HepG2 (cell line): ENCODE measurements around the gene BMP2K.

Experiments used
- CHD4 ChIP-seq: fragments of 200-600 bp; sonication (generic); IDR thresholded peaks from 2 replicates; pipeline ENCODE4 v1.7.0; 2017; ENCODE audit warnings: mild to moderate bottlenecking, low read length, borderline replicate concordance
- FOSL1 ChIP-seq: sonication (generic); formaldehyde crosslinking; IDR thresholded peaks from 2 replicates; pipeline ENCODE4 v1.9.0; 2021; ENCODE audit warnings: missing genetic modification reagents, borderline replicate concordance
- HOXA7 ChIP-seq: sonication (generic); formaldehyde crosslinking; IDR thresholded peaks from 2 replicates; pipeline ENCODE4 v1.8.1; 2022; ENCODE audit warnings: mild to moderate bottlenecking, missing genetic modification reagents, moderate library complexity
- PCBP1 ChIP-seq: fragments of 200-400 bp; formaldehyde crosslinking; IDR thresholded peaks from 2 replicates; pipeline ENCODE4 v1.6.1; 2017; ENCODE audit warnings: mild to moderate bottlenecking, low read depth, low read length, borderline replicate concordance
- TF ChIP-seq, protein P1 (sequence below): sonication (generic); formaldehyde crosslinking; IDR thresholded peaks from 2 replicates; pipeline ENCODE4 v1.9.0; 2021; ENCODE audit warnings: missing genetic modification reagents, borderline replicate concordance
- TF ChIP-seq, protein P2 (sequence below): sonication (generic); formaldehyde crosslinking; IDR thresholded peaks from 2 replicates; pipeline ENCODE4 v1.5.0; 2020; ENCODE audit warnings: mild to moderate bottlenecking, missing genetic modification reagents, moderate library complexity
- TF ChIP-seq, protein P3 (sequence below): sonication (generic); formaldehyde crosslinking; IDR thresholded peaks from 2 replicates; pipeline ENCODE4 v1.4.0; 2020; ENCODE audit warnings: mild to moderate bottlenecking, missing genetic modification reagents

DNA sequence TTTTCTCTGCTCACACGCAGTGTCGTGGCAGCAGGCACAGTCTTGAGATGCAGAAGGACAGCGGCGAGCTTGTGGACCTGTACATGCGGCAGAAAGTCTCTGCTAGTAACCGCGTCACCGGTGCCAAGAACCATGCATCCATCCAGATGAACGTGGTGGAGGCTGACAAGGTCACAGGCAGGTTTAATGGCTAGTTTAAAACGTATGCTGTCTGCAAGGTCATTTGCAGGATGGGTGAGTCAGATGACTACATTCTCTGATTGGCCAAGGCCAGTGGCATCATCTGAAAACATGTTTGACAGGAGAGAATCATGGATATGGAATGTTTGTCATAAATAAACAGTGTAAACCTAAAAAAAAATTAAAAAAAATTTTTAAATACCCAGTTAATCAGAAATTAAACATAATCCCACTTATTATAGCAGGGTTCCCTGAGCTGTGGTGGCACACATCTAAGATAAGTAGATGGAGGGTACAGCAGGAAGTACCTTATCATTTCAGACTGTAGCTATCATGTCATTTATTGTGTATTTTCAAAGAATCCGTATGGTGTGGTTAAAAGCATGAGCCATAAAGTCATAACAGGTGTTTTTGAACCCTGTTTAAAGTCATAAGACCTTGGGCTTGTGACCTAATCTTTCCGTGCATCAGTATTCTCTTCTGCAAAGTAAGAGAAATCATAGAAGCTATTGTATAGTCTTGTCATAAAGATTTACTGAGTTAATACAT lies 7.5 kb upstream of the BMP2K start:
- TF ChIP-seq PCBP1 (no peak), HOXA7 (CRISPR knock-in tag) (no peak), FOSL1 (CRISPR knock-in tag) (no peak), CHD4 (no peak)
- TF ChIP-seq, protein P1, sequence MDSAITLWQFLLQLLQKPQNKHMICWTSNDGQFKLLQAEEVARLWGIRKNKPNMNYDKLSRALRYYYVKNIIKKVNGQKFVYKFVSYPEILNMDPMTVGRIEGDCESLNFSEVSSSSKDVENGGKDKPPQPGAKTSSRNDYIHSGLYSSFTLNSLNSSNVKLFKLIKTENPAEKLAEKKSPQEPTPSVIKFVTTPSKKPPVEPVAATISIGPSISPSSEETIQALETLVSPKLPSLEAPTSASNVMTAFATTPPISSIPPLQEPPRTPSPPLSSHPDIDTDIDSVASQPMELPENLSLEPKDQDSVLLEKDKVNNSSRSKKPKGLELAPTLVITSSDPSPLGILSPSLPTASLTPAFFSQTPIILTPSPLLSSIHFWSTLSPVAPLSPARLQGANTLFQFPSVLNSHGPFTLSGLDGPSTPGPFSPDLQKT (CRISPR knock-in tag) = no peak
- TF ChIP-seq, protein P2, sequence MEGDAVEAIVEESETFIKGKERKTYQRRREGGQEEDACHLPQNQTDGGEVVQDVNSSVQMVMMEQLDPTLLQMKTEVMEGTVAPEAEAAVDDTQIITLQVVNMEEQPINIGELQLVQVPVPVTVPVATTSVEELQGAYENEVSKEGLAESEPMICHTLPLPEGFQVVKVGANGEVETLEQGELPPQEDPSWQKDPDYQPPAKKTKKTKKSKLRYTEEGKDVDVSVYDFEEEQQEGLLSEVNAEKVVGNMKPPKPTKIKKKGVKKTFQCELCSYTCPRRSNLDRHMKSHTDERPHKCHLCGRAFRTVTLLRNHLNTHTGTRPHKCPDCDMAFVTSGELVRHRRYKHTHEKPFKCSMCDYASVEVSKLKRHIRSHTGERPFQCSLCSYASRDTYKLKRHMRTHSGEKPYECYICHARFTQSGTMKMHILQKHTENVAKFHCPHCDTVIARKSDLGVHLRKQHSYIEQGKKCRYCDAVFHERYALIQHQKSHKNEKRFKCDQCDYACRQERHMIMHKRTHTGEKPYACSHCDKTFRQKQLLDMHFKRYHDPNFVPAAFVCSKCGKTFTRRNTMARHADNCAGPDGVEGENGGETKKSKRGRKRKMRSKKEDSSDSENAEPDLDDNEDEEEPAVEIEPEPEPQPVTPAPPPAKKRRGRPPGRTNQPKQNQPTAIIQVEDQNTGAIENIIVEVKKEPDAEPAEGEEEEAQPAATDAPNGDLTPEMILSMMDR (CRISPR knock-in tag) = no peak
- TF ChIP-seq, protein P3, sequence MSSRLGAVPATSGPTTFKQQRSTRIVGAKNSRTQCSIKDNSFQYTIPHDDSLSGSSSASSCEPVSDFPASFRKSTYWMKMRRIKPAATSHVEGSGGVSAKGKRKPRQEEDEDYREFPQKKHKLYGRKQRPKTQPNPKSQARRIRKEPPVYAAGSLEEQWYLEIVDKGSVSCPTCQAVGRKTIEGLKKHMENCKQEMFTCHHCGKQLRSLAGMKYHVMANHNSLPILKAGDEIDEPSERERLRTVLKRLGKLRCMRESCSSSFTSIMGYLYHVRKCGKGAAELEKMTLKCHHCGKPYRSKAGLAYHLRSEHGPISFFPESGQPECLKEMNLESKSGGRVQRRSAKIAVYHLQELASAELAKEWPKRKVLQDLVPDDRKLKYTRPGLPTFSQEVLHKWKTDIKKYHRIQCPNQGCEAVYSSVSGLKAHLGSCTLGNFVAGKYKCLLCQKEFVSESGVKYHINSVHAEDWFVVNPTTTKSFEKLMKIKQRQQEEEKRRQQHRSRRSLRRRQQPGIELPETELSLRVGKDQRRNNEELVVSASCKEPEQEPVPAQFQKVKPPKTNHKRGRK (CRISPR knock-in tag) = no peak
